ENCODE results near the gene KIF3C. TPM values are rescaled to one million over a fixed set of nuclear protein-coding genes. Genes with fewer than 3 reads are reported as not detected.

The KIF3C gene
- total and polyA plus RNA-seq, 2 of the 8 experiments (the other 6 are each of a cell fraction or from before 2014, with no cell fraction given): 13.4 to 58.1 TPM

GRCh38 chr2:25881764-25882163 lies 100.5 kb downstream of the KIF3C start:
- Histone ChIP-seq H3K56ac (replicated peaks; ENCODE audit: insufficient read length, low read depth, low read length) (no peak overlapping the region), H2AFZ (ENCODE audit: low read length) (no peak overlapping the region), H2AK5ac (ENCODE audit: low read depth, low read length) (no peak overlapping the region), H4K20me1 (replicated peaks in 1 of 2; ENCODE audit: control insufficient read depth in 1 of 2, insufficient read depth in 2 of 2, low read length in 2 of 2) (no peaks in the 10 kb centered on the region), H3K4me1 (replicated peaks in 1 of 4; ENCODE audit: control insufficient read depth in 3 of 4, insufficient read depth in 4 of 4, low read length in 3 of 4) (peaks cover 0 to 5% (median 4%) of the 10 kb centered on the region in 4 experiments; a peak in 4 of 7 replicates), H3K36me3 (ENCODE audit: control insufficient read depth in 2 of 4, insufficient read depth in 4 of 4, low read length in 3 of 4) (no peaks in the 10 kb centered on the region), H4K8ac (ENCODE audit: extremely low read depth, insufficient read depth, low read length) (no peak overlapping the region), H3K14ac (ENCODE audit: insufficient read length) (no peak overlapping the region), H2BK12ac (ENCODE audit: low read depth, low read length) (no peak overlapping the region), H3K4ac (replicated peaks; ENCODE audit: insufficient read length, low read depth, low read length) (no peak overlapping the region), H3K79me1 (ENCODE audit: low read depth, low read length) (no peaks in the 10 kb centered on the region), H2BK15ac (ENCODE audit: low read length) (no peak overlapping the region), H3K27me3 (replicated peaks in 1 of 4; ENCODE audit: control insufficient read depth in 3 of 4, extremely low read depth in 1 of 4, insufficient read depth in 3 of 4, low read length in 3 of 4) (no peaks in the 10 kb centered on the region), H2BK120ac (replicated peaks; ENCODE audit: low read depth, low read length) (no peak overlapping the region), H3K9ac (replicated peaks in 1 of 4; ENCODE audit: extremely low read depth in 1 of 4, low read depth in 3 of 4, low read length in 3 of 4) (no peak overlapping the region), H3K23me2 (ENCODE audit: low read depth, low read length) (peaks cover 4% of the 10 kb centered on the region; the same call in 1 of the 2 replicates), H3K4me2 (ENCODE audit: insufficient read depth in 1 of 2, low read depth in 2 of 2, low read length in 2 of 2) (no peak overlapping the region), H3K4me3 (ENCODE audit: extremely low read depth in 1 of 4, insufficient read depth in 2 of 4, low read depth in 3 of 4, low read length in 4 of 4) (no peak overlapping the region), H4K91ac (replicated peaks; ENCODE audit: insufficient read length, low read length) (no peak overlapping the region), H3K9me3 (ENCODE audit: insufficient read depth in 2 of 2, low read depth in 1 of 2, low read length in 1 of 2) (no peaks in the 10 kb centered on the region), H3K27ac (ENCODE audit: low read depth, low read length) (no peak overlapping the region), H2BK5ac (ENCODE audit: low read depth, low read length) (no peak overlapping the region), H2BK20ac (ENCODE audit: low read length) (no peak overlapping the region), H3K23ac (ENCODE audit: insufficient read length) (no peak overlapping the region), H4K5ac (ENCODE audit: insufficient read length, low read depth, low read length) (no peak overlapping the region), H3K18ac (ENCODE audit: extremely low read depth, low read length) (no peak overlapping the region), H3K79me2 (ENCODE audit: control insufficient read depth in 1 of 2, insufficient read depth in 2 of 2, low read length in 2 of 2) (peaks cover 0 to 13% of the 10 kb centered on the region in 2 experiments; a peak in 2 of 4 replicates)
- DNase-seq (ENCODE audit: low read depth in 1 of 2, low spot score in 2 of 2): no peak
- FAIRE-seq: no peak
- CTCF ChIA-PET (ENCODE audit: partially characterized antibody): interaction anchor here (1.1 to 1.7 kb wide), 2 partner anchors 10 to 30 kb away, joined by 3 to 4 read pairs; no protein-coding TSS in a partner anchor
- POLR2A ChIA-PET (ENCODE audit: partially characterized antibody): interaction anchor here (0.6 kb wide), 1 partner anchor 160 kb away, joined by 3 read pairs; no protein-coding TSS in a partner anchor
- WGBS, 2 experiments (ENCODE audit: extremely low coverage in 1 of 2, insufficient coverage in 1 of 2, insufficient read length in 1 of 2, insufficient replicate concordance in 2 of 2, low coverage in 1 of 2, low lambda C conversion rate in 2 of 2, missing lambda C conversion rate in 1 of 2): 74% methylated on average over 4 of the region's 4 CpGs; no CpG with 5 or more reads in 1 of the 2 experiments
- TF ChIP-seq RFX5 (IDR thresholded peaks at IDR 0.05; ENCODE audit: borderline replicate concordance, low read depth, low read length) (no peak), KDM5A (IDR thresholded peaks at IDR 0.05; ENCODE audit: low read length) (no peak), SIRT6 (IDR thresholded peaks at IDR 0.05; ENCODE audit: low read length) (no peak), RXRA (IDR thresholded peaks at IDR 0.05; ENCODE audit: insufficient read depth, low read depth, low read length) (no peak)

Measured in H1 (cell line).